Measurements from ENCODE around the gene PTER.

Gene PTER

DNA sequence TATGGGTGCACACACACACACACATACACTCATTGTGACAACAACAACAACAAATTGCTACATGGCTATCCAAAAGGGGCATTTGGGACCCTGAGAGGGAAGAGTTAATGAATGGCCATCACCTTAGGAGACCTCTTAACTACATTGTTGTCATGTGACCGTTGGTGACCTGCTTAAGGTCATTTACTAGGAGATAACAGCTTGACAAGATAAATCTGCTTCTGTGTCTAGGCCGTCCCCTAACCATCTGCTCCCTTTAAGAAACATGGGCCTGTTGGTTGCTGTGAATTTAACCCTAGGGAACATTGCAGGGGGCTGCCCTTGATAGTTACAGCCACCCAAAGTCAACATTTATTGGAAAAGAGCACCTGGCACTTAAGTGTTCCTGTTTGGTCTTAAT lies 55.1 kb downstream of the PTER start:
- TF ChIP-seq EZH2phosphoT487 (IDR thresholded peaks at IDR 0.05; ENCODE audit: low read length) (no peak), EZH2 (optimal IDR thresholded peaks at IDR 0.05; ENCODE audit: low read depth, low read length) (no peak)
- TF ChIP-seq, protein P1, sequence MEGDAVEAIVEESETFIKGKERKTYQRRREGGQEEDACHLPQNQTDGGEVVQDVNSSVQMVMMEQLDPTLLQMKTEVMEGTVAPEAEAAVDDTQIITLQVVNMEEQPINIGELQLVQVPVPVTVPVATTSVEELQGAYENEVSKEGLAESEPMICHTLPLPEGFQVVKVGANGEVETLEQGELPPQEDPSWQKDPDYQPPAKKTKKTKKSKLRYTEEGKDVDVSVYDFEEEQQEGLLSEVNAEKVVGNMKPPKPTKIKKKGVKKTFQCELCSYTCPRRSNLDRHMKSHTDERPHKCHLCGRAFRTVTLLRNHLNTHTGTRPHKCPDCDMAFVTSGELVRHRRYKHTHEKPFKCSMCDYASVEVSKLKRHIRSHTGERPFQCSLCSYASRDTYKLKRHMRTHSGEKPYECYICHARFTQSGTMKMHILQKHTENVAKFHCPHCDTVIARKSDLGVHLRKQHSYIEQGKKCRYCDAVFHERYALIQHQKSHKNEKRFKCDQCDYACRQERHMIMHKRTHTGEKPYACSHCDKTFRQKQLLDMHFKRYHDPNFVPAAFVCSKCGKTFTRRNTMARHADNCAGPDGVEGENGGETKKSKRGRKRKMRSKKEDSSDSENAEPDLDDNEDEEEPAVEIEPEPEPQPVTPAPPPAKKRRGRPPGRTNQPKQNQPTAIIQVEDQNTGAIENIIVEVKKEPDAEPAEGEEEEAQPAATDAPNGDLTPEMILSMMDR (IDR thresholded peaks at IDR 0.05; ENCODE audit: low read length) = no peak

DNA sequence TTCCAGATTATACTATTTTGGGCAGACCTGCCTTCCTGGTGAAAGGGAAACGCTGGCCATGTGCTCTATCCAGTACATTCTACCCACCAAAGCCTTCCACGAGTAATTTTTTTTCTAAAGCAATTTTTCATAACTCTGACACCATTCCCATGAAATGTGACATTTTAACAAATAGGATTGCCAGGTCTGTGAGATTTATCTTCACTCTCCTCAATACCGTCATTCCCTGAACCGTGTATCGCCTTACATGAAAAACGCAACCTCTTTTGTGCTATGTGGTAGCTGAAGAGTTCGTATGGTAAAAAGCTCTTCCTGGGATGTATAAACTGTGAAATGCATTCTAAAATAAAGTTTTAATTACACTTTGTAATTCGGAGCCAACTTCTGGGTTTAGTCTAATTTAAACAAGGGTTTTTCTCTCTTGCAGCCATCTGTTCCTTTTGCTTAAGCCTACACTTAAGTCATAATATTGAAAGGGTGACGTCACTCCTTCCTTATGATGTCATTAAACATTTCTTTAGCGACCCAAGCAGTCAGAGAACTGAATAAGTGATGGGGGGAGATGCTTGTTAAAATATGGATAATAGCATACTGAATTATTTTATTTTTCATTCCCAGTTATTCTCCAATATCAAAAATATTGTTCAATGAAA lies 57.2 kb downstream of the PTER start:
- Histone ChIP-seq H3K36me3 (replicated peaks; ENCODE audit: insufficient read depth, low read length) (no peaks in the 10 kb centered on the region), H3K4me1 (ENCODE audit: low read length) (no peaks in the 10 kb centered on the region), H3K9me2 (replicated peaks; ENCODE audit: insufficient read depth, low read length) (no peaks in the 10 kb centered on the region), H4K20me1 (ENCODE audit: insufficient read depth, low read length) (no peaks in the 10 kb centered on the region), H3F3A (ENCODE audit: insufficient read depth, low read length) (no peaks in the 10 kb centered on the region), H3K79me2 (ENCODE audit: low read length) (no peaks in the 10 kb centered on the region), H3K4me3 (ENCODE audit: low read length) (no peak overlapping the region), H3K9ac (ENCODE audit: low read length) (no peak overlapping the region), H3K27me3 (replicated peaks; ENCODE audit: insufficient read depth, low read length) (no peaks in the 10 kb centered on the region), H3K4me2 (ENCODE audit: low read depth, low read length) (no peak overlapping the region), H2AFZ (ENCODE audit: low read length) (no peak overlapping the region), H3K9me3 (replicated peaks; ENCODE audit: insufficient read depth, low read length) (no peaks in the 10 kb centered on the region), H3K27ac (ENCODE audit: low read length) (no peak overlapping the region)
- TF ChIP-seq, protein P1 (IDR thresholded peaks at IDR 0.05; ENCODE audit: low read length) = no peak
- no peak for TF ChIP-seq EZH2 (optimal IDR thresholded peaks at IDR 0.05; ENCODE audit: low read depth, low read length)
- TF ChIP-seq EZH2phosphoT487 (IDR thresholded peaks at IDR 0.05; ENCODE audit: low read length) = no peak
- DNase-seq = no peak

More for the DNA sequence above, 55.1 kb downstream of the PTER start:
- Histone ChIP-seq H3F3A (ENCODE audit: insufficient read depth, low read length) (no peaks in the 10 kb centered on the region), H3K4me2 (ENCODE audit: low read depth, low read length) (no peak overlapping the region), H3K9me3 (replicated peaks; ENCODE audit: insufficient read depth, low read length) (no peaks in the 10 kb centered on the region), H3K36me3 (replicated peaks; ENCODE audit: insufficient read depth, low read length) (no peaks in the 10 kb centered on the region), H3K27me3 (replicated peaks; ENCODE audit: insufficient read depth, low read length) (no peaks in the 10 kb centered on the region), H3K27ac (ENCODE audit: low read length) (no peak overlapping the region), H2AFZ (ENCODE audit: low read length) (no peak overlapping the region), H3K9ac (ENCODE audit: low read length) (no peak overlapping the region), H3K9me2 (replicated peaks; ENCODE audit: insufficient read depth, low read length) (no peaks in the 10 kb centered on the region), H4K20me1 (ENCODE audit: insufficient read depth, low read length) (no peaks in the 10 kb centered on the region), H3K79me2 (ENCODE audit: low read length) (no peaks in the 10 kb centered on the region), H3K4me3 (ENCODE audit: low read length) (no peak overlapping the region), H3K4me1 (ENCODE audit: low read length) (no peaks in the 10 kb centered on the region)
- no peak for DNase-seq

DNA sequence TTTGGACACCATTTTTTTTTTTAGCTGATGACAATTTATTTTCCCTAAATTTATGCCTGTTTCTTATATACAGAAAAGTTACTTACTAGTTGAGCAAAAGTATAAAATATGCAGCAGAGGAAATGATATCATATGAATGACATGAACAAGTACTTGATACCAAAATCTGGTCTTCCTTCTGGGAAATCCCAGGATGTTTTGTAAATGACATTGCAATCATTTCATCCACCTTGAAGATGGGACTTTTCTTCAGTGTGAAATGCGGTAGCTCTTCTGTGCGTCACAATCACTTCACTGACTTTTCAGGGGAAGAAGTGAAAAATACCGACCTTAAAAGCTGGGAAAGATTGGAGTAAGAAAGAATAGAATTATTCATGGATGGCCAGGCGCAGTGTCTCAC lies 61.1 kb downstream of the PTER start:
- no peaks in the 10 kb centered on the region for H3K9me2 ChIP-seq (replicated peaks; ENCODE audit: insufficient read depth, low read length)
- no peak overlapping the region for H3K4me3 ChIP-seq (ENCODE audit: low read length)

More for the DNA sequence above, 61.1 kb downstream of the PTER start:
- Histone ChIP-seq H3K36me3 (replicated peaks; ENCODE audit: insufficient read depth, low read length) (no peaks in the 10 kb centered on the region), H3K4me1 (ENCODE audit: low read length) (no peaks in the 10 kb centered on the region), H3K27me3 (replicated peaks; ENCODE audit: insufficient read depth, low read length) (no peaks in the 10 kb centered on the region), H3K27ac (ENCODE audit: low read length) (no peak overlapping the region), H3F3A (ENCODE audit: insufficient read depth, low read length) (no peaks in the 10 kb centered on the region), H2AFZ (ENCODE audit: low read length) (no peak overlapping the region), H3K9me3 (replicated peaks; ENCODE audit: insufficient read depth, low read length) (no peaks in the 10 kb centered on the region), H3K9ac (ENCODE audit: low read length) (no peak overlapping the region), H4K20me1 (ENCODE audit: insufficient read depth, low read length) (no peaks in the 10 kb centered on the region), H3K4me2 (ENCODE audit: low read depth, low read length) (no peak overlapping the region), H3K79me2 (ENCODE audit: low read length) (no peaks in the 10 kb centered on the region)
- no peak for DNase-seq
- no peak for TF ChIP-seq EZH2 (optimal IDR thresholded peaks at IDR 0.05; ENCODE audit: low read depth, low read length)
- TF ChIP-seq, protein P1 (IDR thresholded peaks at IDR 0.05; ENCODE audit: low read length) = no peak
- TF ChIP-seq EZH2phosphoT487 (IDR thresholded peaks at IDR 0.05; ENCODE audit: low read length) = no peak
